GM18517 (cell line): ENCODE data around the gene CHAF1A.

Source experiments
- ATAC-seq: cut with Tn5 transposase; IDR thresholded peaks from one replicate; pipeline ENCODE4 v1.9.1; 2021; ENCODE audit warnings: mild to moderate bottlenecking, moderate library complexity; ENCODE audit not compliant: unreplicated experiment

The CHAF1A gene

DNA sequence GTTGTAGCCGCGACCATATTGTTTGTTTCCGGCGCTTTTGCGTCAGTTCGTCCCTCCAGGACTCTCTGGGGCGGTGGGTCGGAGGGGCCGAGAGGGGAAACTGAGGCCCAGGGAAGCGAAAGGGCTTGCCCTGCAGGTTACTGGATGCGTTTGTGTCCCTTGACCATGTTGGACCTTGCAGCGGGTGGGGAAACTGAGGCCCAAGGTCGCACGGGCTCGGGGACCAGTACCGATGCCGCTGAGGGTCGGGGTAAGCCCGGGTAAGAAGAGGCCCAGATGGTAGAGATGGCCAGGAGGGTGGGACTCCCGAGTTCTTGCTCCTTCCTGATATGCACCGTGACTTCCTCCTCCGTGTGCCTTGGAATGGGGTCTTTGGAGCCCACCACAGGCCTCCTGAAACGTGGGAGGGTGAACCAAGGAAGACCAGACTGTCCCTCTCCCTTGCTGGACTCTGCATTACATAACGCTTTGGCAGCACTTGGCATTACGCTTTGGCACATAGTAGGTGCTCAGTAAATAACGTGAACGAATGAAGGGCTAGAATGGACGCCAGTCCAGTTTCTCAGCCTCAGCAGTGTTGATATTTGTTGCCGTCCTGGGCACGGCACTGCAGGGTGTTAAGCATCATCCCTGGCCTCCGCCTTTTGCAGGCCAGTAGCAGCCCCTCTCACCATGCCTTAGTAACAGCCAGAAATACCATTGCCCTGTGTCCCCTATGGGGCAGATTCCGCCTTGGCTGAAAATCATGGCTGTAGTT is 743 bp downstream of the CHAF1A start:
- ATAC-seq = no peak

DNA sequence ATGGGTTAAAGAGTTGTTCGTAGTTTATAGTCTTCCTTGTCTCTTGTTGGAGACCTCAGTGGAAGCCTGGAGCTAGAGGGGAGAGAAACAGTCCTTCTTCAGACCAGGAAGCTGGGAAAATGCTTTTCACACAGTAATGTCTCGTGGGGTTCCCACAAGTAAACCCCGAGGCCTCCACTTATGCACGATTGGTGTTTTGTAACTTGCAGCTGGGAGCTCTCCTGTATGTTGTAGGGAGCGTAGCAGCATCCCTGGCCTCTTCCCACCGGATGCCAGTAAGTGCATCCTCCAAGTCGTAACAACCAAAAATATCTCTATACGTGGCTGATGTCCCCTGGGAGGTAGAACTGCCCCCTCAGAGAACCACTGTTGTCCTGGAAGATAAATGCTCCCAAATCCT is 3.5 kb downstream of the CHAF1A start:
- no peak for ATAC-seq

DNA sequence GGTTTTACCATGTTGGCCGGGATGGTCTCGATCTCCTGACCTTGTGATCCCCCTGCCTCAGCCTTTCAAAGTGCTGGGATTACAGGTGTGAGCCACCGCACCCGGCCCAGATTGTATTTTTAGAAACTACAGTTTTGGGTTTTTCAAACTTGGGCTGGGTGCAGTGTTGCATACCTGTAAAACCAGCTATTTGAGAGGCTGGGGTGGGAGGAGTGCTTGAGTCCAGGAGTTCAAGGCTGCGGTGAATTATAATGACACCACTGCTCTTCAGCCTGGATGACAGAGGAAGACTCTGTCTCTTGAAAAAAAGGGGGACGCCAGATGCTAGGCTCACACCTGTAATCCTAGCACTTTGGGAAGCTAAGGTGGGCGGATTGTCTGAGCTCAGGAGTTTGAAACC is 4.2 kb downstream of the CHAF1A start:
- no peak for ATAC-seq

DNA sequence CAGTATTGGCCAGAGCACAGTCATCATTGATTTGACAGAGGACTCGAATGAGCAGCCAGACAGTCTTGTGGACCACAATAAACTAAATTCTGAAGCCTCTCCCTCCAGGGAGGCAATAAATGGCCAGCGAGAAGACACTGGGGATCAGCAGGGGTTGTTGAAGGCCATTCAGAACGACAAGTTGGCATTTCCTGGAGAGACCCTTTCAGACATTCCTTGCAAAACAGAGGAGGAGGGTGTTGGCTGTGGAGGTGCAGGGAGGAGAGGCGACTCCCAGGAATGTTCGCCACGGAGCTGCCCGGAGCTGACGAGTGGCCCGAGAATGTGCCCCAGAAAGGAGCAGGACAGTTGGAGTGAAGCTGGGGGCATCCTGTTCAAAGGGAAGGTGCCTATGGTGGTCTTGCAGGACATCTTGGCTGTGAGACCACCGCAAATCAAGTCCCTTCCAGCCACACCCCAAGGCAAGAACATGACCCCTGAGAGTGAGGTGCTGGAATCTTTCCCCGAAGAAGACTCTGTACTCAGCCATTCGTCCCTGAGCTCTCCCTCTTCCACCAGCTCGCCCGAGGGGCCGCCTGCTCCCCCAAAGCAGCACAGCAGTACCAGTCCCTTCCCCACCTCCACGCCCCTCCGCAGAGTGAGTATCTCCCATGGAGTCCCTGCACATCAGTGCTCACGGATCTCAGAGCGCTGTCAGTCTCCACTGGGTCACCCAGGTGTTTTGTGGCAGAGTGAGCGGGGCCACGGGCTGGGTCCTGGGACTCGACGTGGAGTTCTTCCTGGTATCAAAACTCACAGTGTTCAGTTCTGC is 6.9 kb downstream of the CHAF1A start:
- no peak for ATAC-seq

DNA sequence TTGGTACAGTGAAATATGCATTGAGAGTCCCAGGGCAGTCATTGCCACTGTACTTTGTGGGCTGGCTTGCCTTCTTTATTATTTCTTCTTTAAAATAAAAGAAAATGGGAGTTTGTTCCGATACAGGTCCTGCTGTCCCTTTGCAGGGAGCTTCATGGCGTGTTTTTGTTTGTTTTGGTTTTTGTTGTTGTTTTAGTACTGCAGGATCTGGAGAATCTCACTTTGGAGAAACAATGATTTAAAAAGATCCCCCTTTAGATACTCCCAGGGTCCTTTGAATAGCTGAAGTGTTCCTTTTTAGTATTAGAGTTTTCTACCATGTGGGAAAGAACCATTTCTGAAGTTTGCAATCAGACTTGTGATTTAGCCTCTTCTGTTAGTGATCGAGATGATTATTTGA is 11.1 kb downstream of the CHAF1A start:
- ATAC-seq = no peak

DNA sequence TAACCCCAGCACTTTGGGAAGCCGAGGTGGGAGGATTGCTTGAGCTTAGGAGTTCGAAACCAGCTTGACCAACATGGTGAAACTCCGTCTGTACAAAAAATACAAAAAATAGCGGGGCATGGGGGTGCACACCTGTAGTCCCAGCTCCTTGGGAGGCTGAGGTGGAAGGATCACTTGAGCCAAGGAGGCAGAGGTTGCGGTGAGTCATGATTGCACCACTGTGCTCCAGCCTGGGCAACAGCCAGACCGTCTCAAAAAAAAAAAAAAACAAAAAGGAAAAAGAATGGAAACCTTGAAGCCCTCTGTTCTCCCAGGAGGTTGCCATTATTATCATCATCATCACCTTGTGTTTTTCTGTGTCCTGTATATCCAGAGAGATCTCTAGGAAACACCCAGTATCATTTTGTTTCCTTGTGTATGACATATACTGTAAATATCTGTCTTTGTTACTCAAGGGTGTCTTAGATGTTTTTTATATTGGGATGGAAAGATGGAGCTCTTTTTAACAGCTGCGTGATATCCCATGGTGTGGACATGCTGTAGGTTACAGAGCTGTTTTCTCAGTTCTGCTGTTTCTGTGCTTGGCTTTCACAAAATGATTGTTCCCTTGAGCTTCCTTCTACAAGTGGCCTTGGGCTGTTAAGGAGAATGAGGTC is 11.8 kb downstream of the CHAF1A start:
- no peak for ATAC-seq

DNA sequence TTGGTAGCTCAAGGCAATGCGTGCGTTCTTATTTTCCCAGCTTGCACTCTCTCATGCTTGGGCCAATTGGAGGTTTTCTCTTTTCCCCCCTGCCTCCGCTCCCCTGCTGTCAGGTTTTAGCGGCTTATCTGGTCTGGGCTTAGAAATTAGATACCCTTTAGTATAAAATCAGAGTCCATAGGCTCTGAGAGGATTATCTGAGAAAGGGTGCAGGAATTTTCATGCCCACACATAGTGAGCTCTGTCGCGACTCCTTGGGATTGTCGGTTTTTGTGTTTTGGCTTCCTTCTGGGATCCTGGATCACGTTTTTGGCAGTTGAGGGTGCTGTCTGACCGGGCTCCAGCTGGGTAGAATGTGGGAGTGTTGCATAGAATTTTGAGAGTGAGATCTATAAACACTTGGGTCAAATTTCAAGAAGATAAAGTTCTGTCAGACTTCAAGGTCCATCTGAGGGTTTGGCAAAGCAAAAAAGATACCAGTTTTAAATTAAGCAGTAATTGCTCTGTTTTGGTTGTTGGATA is 12.4 kb downstream of the CHAF1A start:
- ATAC-seq = no peak

DNA sequence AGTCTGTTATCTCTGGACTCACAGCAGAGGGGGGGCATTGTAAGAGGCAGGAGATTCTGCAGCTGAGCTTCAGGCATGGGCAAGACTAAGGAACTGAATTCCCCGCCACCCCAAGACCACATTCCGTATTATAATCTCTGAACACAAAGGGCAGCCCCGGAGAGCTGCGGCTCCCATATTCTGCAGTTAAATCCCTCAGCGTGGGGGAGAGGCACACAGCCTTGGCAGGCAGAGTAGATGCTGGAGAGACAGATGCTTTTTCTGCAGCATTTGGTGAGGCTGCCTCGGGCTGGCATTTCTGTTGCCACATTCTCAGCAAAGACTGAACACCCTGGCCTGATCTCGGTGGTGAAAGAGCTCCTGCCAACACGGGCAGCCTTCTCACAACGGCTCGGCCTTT is 12.9 kb downstream of the CHAF1A start:
- ATAC-seq = no peak

DNA sequence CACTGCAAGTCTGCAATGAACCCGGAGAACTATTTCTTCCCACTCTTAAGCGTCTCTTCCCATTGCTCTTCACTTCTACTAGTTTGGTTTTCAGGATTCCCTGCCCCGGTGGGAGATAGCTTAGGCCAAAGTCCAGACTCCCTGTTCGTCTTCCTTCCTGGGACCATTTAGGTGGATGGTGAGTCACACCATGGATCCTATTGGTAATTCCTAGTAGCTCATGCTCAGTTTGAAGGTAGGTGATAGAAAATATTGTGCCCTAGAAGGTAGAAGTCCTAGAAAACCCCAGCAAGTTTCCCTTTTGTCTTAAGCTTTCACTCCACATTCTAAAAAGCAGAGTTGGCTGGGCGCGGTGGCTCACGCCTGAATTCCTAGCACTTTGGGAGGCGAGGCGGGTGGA is 13.8 kb downstream of the CHAF1A start:
- ATAC-seq = no peak

DNA sequence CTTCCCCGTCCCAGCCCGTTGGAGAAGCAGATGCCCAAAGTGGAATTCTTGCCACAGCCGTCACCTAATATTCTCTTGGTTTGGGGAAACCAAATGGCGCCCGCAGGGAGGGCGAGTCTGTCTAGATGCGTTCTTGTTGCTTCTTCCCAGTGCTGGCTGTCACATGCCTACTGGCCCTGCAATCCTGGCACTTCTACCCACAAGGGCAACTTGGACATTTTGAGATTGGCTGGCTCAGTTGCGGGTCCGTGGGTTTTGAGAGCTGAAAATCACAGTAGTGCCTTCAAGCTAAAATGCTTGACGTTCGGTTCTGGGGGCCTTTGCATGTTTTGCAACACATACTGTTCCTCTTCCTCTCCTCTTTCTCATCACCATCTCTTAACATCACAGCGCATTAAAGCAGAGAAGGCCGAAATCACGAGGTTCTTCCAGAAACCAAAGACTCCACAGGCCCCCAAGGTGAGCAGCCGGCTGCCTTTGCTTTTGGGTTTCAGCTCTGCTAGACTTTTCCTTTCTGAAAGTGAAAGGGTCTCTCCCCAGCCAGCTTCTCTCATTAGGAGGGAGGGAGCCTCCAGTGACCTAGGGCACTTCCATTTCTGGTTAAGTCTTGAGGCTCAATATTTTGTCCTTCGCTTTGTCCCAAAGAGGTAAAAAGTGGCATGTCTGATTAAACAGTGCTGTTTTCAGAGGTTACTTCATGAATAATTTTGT is 21.1 kb downstream of the CHAF1A start:
- no peak for ATAC-seq

DNA sequence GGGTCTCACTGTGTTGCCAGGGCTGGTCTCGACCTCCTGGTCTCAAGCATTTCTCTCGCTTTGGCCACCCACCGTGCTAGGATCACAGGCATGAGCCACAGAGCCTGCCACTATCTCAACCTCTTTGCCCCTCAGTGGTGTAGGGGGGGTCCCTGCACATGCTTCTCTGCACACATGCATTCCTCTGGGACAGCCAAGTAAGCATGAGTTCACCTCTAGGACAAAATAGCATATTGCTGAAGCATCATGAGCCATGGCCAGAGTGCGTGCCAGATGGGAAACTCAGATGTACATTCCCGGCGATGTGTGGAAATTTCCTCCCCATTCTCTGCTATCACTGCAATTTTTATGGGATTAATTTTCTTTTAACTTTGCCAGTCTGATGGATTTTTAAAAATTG is 23.1 kb downstream of the CHAF1A start:
- ATAC-seq = no peak

DNA sequence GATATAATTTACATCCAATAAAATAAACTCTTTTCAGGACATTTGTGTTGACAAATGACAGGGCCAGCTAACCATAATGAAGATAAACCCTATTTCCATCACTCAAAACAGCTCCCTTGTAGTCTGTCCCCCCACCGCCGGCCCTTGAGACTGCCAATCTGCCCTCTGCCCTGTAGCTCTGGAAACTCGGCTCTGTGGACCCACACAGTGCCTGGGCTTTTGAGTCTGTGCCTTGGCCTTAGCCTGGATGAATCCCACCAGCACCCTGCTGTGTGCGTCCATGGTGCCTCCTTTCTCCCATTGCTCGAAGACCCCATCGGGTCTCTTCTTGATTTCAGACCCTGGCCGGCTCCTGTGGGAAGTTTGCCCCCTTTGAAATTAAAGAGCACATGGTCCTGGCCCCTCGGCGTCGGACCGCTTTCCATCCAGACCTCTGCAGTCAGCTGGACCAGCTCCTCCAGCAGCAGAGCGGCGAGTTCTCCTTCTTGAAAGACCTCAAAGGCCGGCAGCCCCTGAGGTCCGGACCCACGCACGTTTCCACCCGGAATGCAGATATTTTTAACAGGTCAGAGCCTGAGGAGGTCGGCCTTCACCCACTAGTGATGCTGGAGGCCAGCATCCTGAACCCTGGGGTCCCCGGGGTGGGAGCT is 26.0 kb downstream of the CHAF1A start:
- ATAC-seq = no peak

DNA sequence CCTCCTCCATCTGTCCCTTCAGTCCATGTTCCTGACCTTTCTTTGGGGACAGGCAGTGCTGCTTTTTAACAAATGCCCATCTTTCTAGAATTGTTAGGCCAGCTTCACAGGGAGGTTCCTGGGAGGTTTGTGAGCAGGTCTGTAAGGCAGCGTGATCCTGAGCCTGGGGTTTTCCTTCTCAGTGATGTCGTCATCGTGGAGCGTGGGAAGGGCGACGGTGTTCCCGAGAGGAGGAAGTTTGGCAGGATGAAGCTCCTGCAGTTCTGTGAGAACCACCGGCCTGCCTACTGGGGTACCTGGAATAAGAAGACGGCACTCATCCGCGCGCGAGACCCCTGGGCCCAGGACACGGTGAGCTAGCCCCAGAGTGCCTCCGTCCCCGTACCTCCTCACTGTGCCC is 26.8 kb downstream of the CHAF1A start:
- ATAC-seq = no peak

DNA sequence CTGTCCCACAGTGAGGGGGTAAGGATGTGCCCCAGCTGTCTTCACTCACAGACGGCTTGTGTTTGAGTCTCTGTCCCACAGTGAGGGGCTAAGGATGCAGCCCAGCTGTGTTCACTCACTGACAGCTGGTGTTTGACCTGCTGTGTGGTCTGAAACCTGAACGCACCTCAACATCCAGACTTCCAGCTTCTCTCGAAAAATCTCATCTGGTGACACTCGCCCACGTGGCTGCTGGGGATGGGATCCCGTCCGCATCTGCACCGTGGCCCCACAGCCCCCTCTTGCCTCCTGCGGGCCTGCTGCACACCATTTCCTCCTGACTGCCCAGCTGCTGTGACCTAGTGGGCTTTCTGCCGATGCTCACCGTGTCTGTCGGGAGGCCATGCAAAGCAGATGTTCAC is 27.3 kb downstream of the CHAF1A start:
- ATAC-seq = no peak

DNA sequence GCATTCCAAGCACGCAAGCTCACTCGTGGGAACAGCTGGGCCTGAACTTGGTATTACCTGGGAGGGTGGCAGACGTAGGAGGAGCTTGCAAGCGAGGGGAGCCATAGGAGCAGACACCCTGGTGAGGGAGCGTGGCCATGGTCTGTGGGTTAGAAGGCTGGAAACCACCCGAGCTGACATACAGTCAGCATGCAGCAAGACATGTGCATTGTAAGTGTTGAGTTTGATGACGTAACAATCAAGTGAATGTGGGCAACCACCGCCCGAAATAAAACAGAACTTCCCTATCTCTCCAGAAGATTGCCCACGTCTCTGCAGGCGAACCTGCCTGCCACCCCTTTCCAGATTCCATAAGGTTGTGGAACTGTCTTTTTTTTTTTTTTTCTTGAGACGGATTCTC is 28.3 kb downstream of the CHAF1A start:
- no peak for ATAC-seq

DNA sequence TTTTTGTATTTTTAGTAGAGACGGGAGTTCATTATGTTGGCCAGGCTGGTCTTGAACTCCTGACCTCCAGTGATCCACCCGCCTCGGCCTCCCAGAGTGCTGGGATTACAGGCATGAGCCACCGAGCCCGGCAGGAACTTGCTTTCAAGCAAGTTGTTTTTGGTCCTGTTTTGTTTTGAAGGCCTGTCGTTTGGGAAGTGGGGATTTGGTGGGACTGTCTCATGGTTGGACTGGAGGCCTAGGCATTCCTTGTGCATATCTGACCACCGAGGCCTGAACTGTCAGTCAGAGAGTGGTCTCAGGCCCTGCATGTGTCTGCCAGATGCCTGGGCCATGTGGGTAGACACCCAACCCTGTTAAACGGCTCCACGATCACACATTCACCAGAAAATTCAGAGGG is 28.9 kb downstream of the CHAF1A start:
- ATAC-seq = no peak

DNA sequence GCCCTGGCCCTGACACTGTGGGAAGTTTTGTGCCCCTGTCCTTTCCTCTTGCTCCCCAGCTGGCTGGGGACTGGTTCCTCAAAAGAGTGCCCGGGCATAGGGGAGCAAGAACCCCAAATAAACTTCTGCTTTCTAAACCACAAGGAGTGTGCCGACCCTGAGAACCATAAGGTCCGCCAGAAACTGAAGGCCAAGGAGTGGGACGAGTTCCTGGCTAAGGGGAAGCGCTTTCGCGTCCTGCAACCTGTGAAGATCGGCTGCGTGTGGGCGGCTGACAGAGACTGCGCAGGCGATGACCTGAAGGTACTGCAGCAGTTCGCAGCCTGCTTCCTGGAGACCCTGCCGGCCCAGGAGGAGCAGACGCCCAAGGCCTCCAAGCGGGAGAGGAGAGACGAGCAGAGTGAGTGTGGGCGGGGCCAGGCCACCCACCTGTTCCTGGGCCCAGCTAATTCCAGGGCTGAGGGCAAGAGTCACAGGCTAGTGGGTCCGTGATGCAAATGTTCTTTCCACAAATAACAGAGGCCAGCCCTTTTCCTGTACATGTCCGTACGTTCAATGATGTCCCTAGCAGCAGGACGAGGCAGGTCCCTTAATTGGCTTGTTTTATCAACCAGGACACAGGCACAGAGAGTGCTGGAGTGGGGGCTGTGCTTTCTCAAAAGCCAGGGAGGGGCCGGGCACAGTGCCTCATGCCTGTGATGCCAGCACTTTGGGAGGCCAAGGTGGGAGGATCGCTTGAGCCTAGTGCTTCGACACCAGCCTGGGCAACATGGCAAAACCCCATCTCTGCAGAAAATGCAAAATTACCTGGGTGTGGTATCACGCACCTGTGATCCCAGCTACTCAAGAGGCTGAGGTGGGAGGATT is 29.6 kb downstream of the CHAF1A start:
- ATAC-seq = no peak

DNA sequence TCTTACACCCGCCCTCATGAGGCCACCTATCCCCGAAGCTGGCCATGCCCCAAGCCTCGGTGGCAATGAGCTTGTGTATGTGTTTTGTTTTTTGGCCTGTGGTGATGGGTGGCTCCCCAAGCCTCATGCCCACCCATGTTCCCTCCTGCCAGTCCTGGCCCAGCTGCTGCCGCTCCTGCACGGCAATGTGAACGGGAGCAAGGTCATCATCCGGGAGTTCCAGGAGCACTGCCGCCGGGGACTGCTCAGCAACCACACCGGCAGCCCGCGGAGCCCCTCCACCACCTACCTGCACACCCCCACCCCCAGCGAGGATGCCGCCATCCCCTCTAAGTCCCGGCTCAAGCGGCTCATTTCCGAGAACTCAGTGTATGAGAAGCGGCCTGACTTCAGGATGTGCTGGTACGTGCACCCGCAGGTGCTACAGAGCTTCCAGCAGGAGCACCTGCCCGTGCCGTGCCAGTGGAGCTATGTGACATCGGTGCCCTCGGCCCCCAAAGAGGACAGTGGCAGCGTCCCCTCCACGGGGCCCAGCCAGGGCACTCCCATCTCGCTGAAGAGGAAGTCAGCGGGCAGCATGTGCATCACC is 30.6 kb downstream of the CHAF1A start:
- ATAC-seq = no peak

DNA sequence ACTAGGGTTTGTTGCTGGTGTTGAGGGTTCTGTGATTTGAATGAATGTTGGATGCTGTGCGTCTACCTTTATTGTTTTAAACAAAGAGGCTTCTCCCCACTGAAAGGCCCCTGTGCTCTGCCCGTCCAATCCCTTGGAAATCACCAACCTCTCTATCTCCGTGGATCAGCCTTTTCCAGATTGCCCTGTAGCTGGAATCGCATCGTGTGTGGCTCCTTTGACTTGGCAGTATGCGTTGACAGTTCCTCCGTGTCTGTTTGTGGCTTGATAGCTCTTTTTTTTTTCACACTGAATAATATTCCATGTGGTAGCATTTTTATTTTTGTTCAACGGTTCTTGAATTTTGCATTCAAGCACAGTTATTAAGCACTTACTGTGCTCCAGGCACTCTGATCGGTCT is 32.0 kb downstream of the CHAF1A start:
- no peak for ATAC-seq
